ENCODE data around the gene DTYMK. TPM values are rescaled to one million over a fixed set of nuclear protein-coding genes. Genes with fewer than 3 reads are reported as not detected.

The DTYMK gene
- total and polyA plus RNA-seq, 10 of the 15 experiments (the other 5 are each of a cell fraction or from before 2014, with no cell fraction given): 7.0 to 220 (median 59.3) TPM

GRCh38 chr2:241658296-241658695 lies 28.3 kb downstream of the DTYMK start (continued):
- TF ChIP-seq ATF2 (IDR thresholded peaks at IDR 0.05; ENCODE audit: low read length): no peak
- no peak for TF ChIP-seq ZSCAN29 (IDR thresholded peaks at IDR 0.05)
- TF ChIP-seq BMI1 (IDR thresholded peaks at IDR 0.05; ENCODE audit: borderline replicate concordance): no peak
- no peak for TF ChIP-seq MEF2A (IDR thresholded peaks at IDR 0.05; ENCODE audit: insufficient read depth, low read depth, low read length)
- no peak for TF ChIP-seq SMC3 (IDR thresholded peaks at IDR 0.05; ENCODE audit: borderline replicate concordance, low read length)
- no peak for TF ChIP-seq CUX1 (IDR thresholded peaks at IDR 0.05; ENCODE audit: insufficient replicate concordance, low read depth, low read length)
- TF ChIP-seq RB1 (IDR thresholded peaks at IDR 0.05; ENCODE audit: borderline replicate concordance): no peak

Measured in GM12878 (cell line).